Common myeloid progenitor, CD34-positive (primary cell): Measurements from ENCODE around the gene ZFAND2B.

Experiments
- CTCF ChIA-PET: fragments of 350-600 bp; sonication (Branson Sonifier 250); formaldehyde crosslinking; loops from one replicate; lab custom pipeline; 2021; ENCODE audit warnings: antibody characterized with exemption; lab: Charles Lee
- POLR2A ChIA-PET: fragments of 350-600 bp; sonication (Branson Sonifier 250); formaldehyde crosslinking; loops from one replicate; lab custom pipeline; 2021; ENCODE audit warnings: antibody characterized with exemption; lab: Charles Lee
- DNase-seq, 3 donors: peaks; one replicate each; pipeline versions ENCODE4 v3.0.0 to v3.0.0-alpha.2; 2013
- H3K27ac ChIP-seq, 2 experiments: 1 replicate in 1 of 2; 2 replicates in 1 of 2; pipeline ENCODE4 v1.7.0; 2013; ENCODE audit warnings: inconsistent platforms in 2 of 2, low read length in 2 of 2, mild to moderate bottlenecking in 2 of 2, low read depth in 1 of 2, moderate library complexity in 1 of 2; ENCODE audit not compliant: severe bottlenecking in 2 of 2, insufficient read depth in 1 of 2, poor library complexity in 1 of 2
- H3K27me3 ChIP-seq, 5 experiments: replicated peaks in 2 of 5; 1 replicate in 3 of 5; 2 replicates in 2 of 5; pipeline versions ENCODE4 v1.6.1 to v1.7.0; 2013; ENCODE audit warnings: low read length in 4 of 5, mild to moderate bottlenecking in 2 of 5, moderate library complexity in 2 of 5, inconsistent platforms in 1 of 5; ENCODE audit not compliant: insufficient read depth in 5 of 5, control insufficient read depth in 4 of 5
- H3K36me3 ChIP-seq, 4 experiments: 1 replicate in 2 of 4; 2 replicates in 2 of 4; pipeline versions ENCODE4 v1.6.1 to v1.7.0; 2013; ENCODE audit warnings: low read length in 3 of 4, control low read depth in 1 of 4, mild to moderate bottlenecking in 1 of 4; ENCODE audit not compliant: control insufficient read depth in 4 of 4, insufficient read depth in 4 of 4
- H3K4me1 ChIP-seq, 4 experiments: 1 replicate in 3 of 4; 2 replicates in 1 of 4; pipeline versions ENCODE4 v1.6.1 to v1.7.1; 2013; ENCODE audit warnings: low read length in 3 of 4, mild to moderate bottlenecking in 3 of 4, control low read depth in 1 of 4, inconsistent platforms in 1 of 4, moderate library complexity in 1 of 4; ENCODE audit not compliant: control insufficient read depth in 4 of 4, insufficient read depth in 4 of 4; ENCODE audit errors: control extremely low read depth in 1 of 4
- H3K4me3 ChIP-seq, 7 experiments: 1 replicate in 4 of 7; 2 replicates in 3 of 7; pipeline versions ENCODE4 v1.5.1 to v1.7.0; 2013; ENCODE audit warnings: mild to moderate bottlenecking in 7 of 7, low read length in 6 of 7, moderate library complexity in 6 of 7, inconsistent platforms in 2 of 7, low read depth in 2 of 7, control low read depth in 1 of 7; ENCODE audit not compliant: insufficient read depth in 4 of 7, control insufficient read depth in 1 of 7; ENCODE audit errors: extremely low read depth in 1 of 7
- H3K9me3 ChIP-seq, 5 experiments: 1 replicate in 4 of 5; 2 replicates in 1 of 5; pipeline versions ENCODE4 v1.6.1 to v1.7.1; 2013; ENCODE audit warnings: low read length in 4 of 5, mild to moderate bottlenecking in 2 of 5, inconsistent platforms in 1 of 5, low read depth in 1 of 5, moderate library complexity in 1 of 5; ENCODE audit not compliant: control insufficient read depth in 4 of 5, insufficient read depth in 2 of 5; ENCODE audit errors: control extremely low read depth in 1 of 5
- WGBS: methylation state at CpG from one replicate; pipeline ENCODE4 v1.1.5; 2013; ENCODE audit not compliant: insufficient coverage; 5-methylcytosine and 5-hydroxymethylcytosine counted together

Gene ZFAND2B

DNA sequence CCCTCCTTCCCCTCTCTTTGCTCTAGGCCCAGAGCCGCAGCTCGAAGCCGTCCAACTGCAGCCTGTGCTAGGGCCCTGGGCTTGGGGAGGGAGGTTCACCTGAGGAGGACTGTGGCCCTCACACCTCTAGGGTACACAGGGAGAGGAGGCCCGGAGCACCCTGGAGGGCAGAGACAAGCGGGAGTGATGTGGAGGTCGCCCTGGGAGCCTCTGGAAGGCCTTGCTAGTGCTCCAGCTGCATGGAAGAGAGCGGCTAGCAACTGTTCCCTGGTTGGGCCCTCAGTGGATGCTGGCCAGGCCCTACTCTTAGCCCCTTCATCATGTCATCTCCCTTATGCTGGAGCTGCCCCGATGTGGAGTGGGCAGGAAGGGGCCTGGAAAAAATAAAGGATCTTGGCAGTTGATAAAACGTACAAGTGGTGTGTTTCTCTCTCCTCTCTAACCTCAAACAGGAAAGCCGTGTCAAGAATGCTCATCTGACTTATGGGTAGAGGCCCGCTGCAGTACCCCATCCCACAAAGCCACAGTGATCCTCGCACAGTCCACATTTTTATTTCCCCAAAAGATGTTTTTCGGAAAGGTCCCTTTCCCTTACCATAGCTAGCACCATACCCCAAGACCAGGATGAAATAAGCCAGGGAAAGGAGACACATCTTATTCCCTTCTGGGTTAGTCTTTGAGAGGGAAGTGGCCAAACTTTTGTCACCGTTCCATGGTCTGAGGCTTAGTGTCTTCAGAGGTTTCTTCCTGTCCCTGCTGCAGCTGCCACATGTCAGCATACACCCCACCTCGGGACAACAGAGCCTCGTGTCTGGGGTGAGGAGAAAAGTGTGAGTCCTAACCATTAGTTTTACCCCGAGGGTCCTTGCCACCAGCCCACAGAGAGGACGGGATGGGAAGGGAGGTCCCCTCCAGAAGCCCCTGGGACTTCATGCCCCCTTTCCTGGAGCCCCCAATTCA lies 2.9 kb downstream of the ZFAND2B start:
- Histone ChIP-seq H3K27ac (peak overlapping the region; percentile 62 to 69), H3K36me3 (peaks cover 2 to 25% (median 14%) of the 10 kb centered on the region in 4 experiments), H3K9me3 (no peaks in the 10 kb centered on the region), H3K4me3 (peak overlapping the region in 3 of 7 experiments; percentile 31 to 53 (median 32)), H3K4me1 (peaks cover 23 to 52% (median 51%) of the 10 kb centered on the region in 4 experiments), H3K27me3 (no peaks in the 10 kb centered on the region)
- POLR2A ChIA-PET = interaction anchor here (0.6 kb wide), 1 partner anchor 38 kb away, joined by 3 read pairs; no protein-coding TSS in a partner anchor
- 8% methylated on average over 8 of the region's 18 CpGs for WGBS
- CTCF ChIA-PET = interaction anchor here (0.8 to 17.2 kb wide), 7 partner anchors 8 to 51 kb away, joined by 3 to 238 read pairs (median 12); partner anchors contain the start of genes ABCB6, CNPPD1, NHEJ1 and SLC23A3
- peak; percentile 28 to 64 (median 43) for DNase-seq

DNA sequence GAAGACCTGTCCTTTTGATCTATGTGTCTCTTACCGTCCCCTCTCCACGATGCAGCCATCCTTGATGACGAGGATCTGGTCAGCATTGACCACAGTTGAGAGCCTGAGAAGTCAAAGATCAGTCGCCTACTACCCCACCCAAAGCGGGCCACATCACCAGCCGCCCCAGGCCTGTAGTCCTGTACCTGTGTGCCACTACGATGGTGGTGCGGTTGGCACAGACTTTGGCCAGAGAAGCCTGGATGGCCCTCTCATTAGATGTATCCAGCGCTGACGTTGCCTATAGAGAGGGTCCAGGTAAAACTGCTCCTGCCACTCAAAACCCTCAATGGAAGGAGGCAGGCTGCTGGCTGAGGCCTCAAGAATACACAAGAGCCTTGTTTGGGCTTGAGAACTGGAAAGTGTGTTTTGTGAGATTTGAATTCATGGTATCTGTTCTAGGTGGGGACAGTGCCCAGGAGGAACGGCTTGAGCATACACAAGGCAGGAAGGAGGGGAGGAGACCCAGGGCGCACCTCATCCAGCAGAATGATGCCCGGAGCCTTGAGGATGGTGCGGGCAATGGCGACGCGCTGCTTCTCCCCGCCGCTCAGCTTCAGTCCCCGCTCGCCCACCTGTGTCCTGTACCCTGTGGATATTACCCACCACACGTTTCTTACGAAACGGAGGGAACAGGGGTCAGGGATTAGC lies 3.8 kb downstream of the ZFAND2B start:
- peak overlapping the region in 2 of 7 experiments; percentile 5 to 16 for H3K4me3 ChIP-seq
- peaks cover 2 to 25% (median 14%) of the 10 kb centered on the region in 4 experiments for H3K36me3 ChIP-seq
- no peak for DNase-seq
- H3K27me3 ChIP-seq = no peaks in the 10 kb centered on the region
- ChIA-PET CTCF (interaction anchor here (1.5 to 17.2 kb wide), 6 partner anchors 8 to 56 kb away, joined by 4 to 238 read pairs (median 56); partner anchors contain the start of genes ABCB6, CNPPD1, NHEJ1 and SLC23A3), POLR2A (interaction anchor here (0.6 kb wide), 1 partner anchor 39 kb away, joined by 3 read pairs; no protein-coding TSS in a partner anchor)
- 95% methylated on average over 22 of the region's 24 CpGs for WGBS
- no peaks in the 10 kb centered on the region for H3K9me3 ChIP-seq
- peaks cover 23 to 52% (median 51%) of the 10 kb centered on the region in 4 experiments for H3K4me1 ChIP-seq
- peak overlapping the region in 1 of 2 experiments; percentile 69 for H3K27ac ChIP-seq

DNA sequence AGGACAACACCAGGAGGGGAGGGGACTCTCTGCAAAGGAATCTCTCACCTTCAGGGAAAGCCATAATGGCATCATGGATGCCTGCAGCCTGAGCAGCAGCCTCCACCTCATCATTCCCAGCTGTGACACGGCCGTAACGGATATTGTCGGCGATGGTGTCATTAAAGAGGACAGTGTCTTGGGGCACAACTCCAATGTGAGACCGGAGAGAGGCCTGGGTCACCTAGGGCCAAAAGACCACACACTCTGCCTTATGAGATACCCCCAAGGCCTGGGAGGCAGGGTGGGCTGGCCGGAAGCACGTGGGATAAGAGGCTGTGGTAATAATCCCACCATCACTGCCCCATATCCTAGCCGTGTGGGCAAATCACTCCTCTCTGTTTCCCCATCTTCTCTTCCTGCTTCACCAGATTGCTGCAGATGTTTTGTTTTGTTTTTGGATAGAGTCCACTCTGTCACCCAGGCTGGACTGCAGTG lies 4.3 kb downstream of the ZFAND2B start:
- WGBS = 100% methylated on average over 6 of the region's 9 CpGs
- DNase-seq = no peak
- Histone ChIP-seq H3K27me3 (no peaks in the 10 kb centered on the region), H3K9me3 (no peaks in the 10 kb centered on the region), H3K4me1 (peaks cover 23 to 49% (median 49%) of the 10 kb centered on the region in 4 experiments), H3K4me3 (peak overlapping the region in 1 of 7 experiments; percentile 16), H3K36me3 (peaks cover 2 to 25% (median 14%) of the 10 kb centered on the region in 4 experiments), H3K27ac (no peak overlapping the region)
- POLR2A ChIA-PET = no interaction called here
- CTCF ChIA-PET = interaction anchor here (0.8 to 17.2 kb wide), 11 partner anchors 8 to 85 kb away, joined by 3 to 238 read pairs (median 5); partner anchors contain the start of genes CNPPD1, NHEJ1, SLC23A3 and TUBA4B

DNA sequence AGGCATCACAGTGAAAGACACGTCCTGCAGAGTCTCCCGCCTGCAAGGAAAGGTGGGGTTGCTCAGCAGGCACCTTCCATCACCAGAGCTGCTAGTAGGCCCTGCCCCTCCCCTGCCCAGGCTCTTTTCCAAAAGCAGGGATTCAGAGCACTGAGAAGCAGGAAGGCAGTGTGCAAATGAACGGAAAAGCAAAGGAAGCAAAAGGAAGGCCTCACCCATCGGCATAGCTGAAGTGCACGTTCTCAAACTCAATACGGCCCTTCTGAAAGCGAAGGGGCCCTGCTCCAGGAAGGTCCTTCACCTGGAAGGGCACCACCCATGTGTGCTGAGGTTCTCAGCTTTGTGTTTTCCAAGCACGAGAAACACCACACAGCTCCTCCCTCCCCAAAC lies 6.4 kb downstream of the ZFAND2B start:
- no peaks in the 10 kb centered on the region for H3K27me3 ChIP-seq
- ChIA-PET CTCF (interaction anchor here (0.9 to 17.2 kb wide), 11 partner anchors 15 to 141 kb away, joined by 3 to 238 read pairs (median 15); partner anchors contain the start of genes ANKZF1, ATG9A, CNPPD1 and GLB1L), POLR2A (no interaction called here)
- WGBS = 95% methylated on average over 8 of the region's 8 CpGs
- no peak for DNase-seq
- H3K36me3 ChIP-seq = peaks cover 2 to 20% (median 12%) of the 10 kb centered on the region in 4 experiments
- no peak overlapping the region for H3K4me3 ChIP-seq
- H3K4me1 ChIP-seq = peaks cover 18 to 50% (median 48%) of the 10 kb centered on the region in 4 experiments
- no peak overlapping the region for H3K27ac ChIP-seq
- no peaks in the 10 kb centered on the region for H3K9me3 ChIP-seq

DNA sequence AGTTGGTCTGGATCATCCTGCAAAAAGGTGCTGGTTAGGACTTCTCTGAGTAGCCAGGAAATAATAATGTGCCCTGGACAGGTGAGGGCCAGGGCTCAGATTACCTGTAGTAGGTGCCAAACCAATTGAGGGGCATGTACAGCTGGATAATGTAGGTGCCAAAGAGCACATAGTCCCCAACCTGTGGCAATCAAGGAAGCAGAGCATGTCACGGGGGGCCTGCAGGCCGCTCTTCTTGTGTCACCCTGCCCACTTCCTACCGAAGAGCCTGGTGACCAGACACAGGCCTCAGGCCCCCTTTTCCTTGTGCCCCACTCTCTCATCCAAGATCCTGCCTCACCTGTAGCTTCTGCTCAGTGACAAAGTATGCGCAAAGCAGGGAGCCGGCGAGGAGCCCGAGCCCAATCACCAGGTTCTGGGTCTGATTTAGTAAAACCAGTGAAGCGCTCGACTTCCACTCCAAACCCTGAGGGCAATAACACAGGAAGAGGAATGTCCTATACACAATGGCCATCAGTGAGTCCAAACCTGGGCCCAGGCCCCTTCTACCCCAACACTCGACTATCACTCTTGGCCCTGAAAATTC lies 7.0 kb downstream of the ZFAND2B start:
- POLR2A ChIA-PET = no interaction called here
- H3K36me3 ChIP-seq = peaks cover 2 to 14% (median 10%) of the 10 kb centered on the region in 4 experiments

DNA sequence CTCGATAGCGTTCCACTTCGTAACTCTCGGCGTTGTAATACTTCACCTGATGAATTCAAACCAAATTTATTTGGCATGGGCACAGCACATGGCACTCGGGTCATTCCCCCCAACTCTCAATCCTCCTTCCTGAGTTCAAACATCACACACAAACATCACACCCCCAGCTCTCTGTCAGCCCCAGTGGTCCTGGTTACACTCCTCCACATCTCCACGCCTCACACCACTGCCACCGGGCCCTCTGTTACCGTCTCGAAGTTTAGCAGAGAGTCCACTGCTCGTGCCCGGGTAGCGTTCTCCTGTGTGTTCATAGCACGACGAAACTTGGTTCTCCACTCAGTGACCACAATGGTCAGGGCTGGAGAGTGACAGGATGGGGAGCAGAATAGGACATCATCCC lies 7.6 kb downstream of the ZFAND2B start:
- POLR2A ChIA-PET = no interaction called here
- Histone ChIP-seq H3K36me3 (peaks cover 2 to 10% (median 10%) of the 10 kb centered on the region in 4 experiments), H3K27ac (no peak overlapping the region), H3K27me3 (no peaks in the 10 kb centered on the region), H3K4me1 (peaks cover 8 to 50% (median 48%) of the 10 kb centered on the region in 4 experiments), H3K9me3 (no peaks in the 10 kb centered on the region), H3K4me3 (no peak overlapping the region)
- WGBS = 97% methylated on average over 9 of the region's 15 CpGs
- CTCF ChIA-PET = interaction anchor here (1.0 to 17.2 kb wide), 8 partner anchors 10 to 81 kb away, joined by 3 to 238 read pairs (median 22); partner anchors contain the start of genes ANKZF1, ATG9A, CNPPD1 and NHEJ1
- DNase-seq = no peak

More for the DNA sequence above, 7.0 kb downstream of the ZFAND2B start:
- no peak overlapping the region for H3K4me3 ChIP-seq
- WGBS = 98% methylated on average over 10 of the region's 10 CpGs
- DNase-seq = no peak
- no peak overlapping the region for H3K27ac ChIP-seq
- CTCF ChIA-PET = interaction anchor here (0.9 to 17.2 kb wide), 9 partner anchors 15 to 86 kb away, joined by 3 to 238 read pairs (median 28); partner anchors contain the start of genes ANKZF1, ATG9A, CNPPD1 and GLB1L
- H3K9me3 ChIP-seq = no peaks in the 10 kb centered on the region
- H3K4me1 ChIP-seq = peaks cover 12 to 50% (median 48%) of the 10 kb centered on the region in 4 experiments
- H3K27me3 ChIP-seq = no peaks in the 10 kb centered on the region
